Small intestine (tissue), 7 donors: ENCODE results near the gene CACNA2D1. TPM values are rescaled to one million over a fixed set of nuclear protein-coding genes. Genes with fewer than 3 reads are reported as not detected.
"Not testable (repeated sequence)": the region's sequence is repeated elsewhere in the genome, so short reads cannot be mapped to it uniquely, and the experiment has no call there.

ENCODE experiments used
- DNase-seq, 2 donors: peaks; one replicate each; pipeline versions ENCODE4 v3.0.0 to v3.0.0-alpha.2; 2013
- FAIRE-seq: peaks from 2 replicates; lab custom pipeline; 2012; peaks lifted over from hg19 to GRCh38; lab: Jason Lieb, UNC
- H3K27ac ChIP-seq, 3 donors: one replicate each; pipeline ENCODE4 v1.5.1; 2013; ENCODE audit warnings: low read length in 2 of 3, mild to moderate bottlenecking in 2 of 3, control low read depth in 1 of 3, inconsistent platforms in 1 of 3, low read depth in 1 of 3, moderate library complexity in 1 of 3
- H3K27me3 ChIP-seq, 3 donors: one replicate each; pipeline ENCODE4 v1.6.1; 2013; ENCODE audit warnings: low read length in 3 of 3, inconsistent platforms in 1 of 3; ENCODE audit not compliant: control insufficient read depth in 3 of 3, insufficient read depth in 3 of 3
- H3K36me3 ChIP-seq, 3 donors: one replicate each; pipeline ENCODE4 v1.6.1; 2013; ENCODE audit warnings: low read length in 3 of 3, inconsistent platforms in 1 of 3, low read depth in 1 of 3, mild to moderate bottlenecking in 1 of 3, moderate library complexity in 1 of 3; ENCODE audit not compliant: control insufficient read depth in 3 of 3, insufficient read depth in 2 of 3
- H3K4me1 ChIP-seq, 3 donors: one replicate each; pipeline ENCODE4 v1.6.1; 2013; ENCODE audit warnings: low read length in 2 of 3, inconsistent platforms in 1 of 3, low read depth in 1 of 3, mild to moderate bottlenecking in 1 of 3, moderate library complexity in 1 of 3; ENCODE audit not compliant: control insufficient read depth in 3 of 3, insufficient read depth in 2 of 3
- H3K4me3 ChIP-seq, 3 donors: one replicate each; pipeline ENCODE4 v1.5.1; 2013; ENCODE audit warnings: low read length in 3 of 3, control low read depth in 1 of 3, inconsistent platforms in 1 of 3, low read depth in 1 of 3, mild to moderate bottlenecking in 1 of 3, moderate library complexity in 1 of 3
- H3K9me3 ChIP-seq, 2 donors: one replicate each; pipeline ENCODE4 v1.6.1; 2013; ENCODE audit warnings: low read depth in 1 of 2, low read length in 1 of 2; ENCODE audit not compliant: control insufficient read depth in 2 of 2, insufficient read depth in 1 of 2
- WGBS, 3 donors: extraction: QIAGEN DNeasy Blood & Tissue Kit; methylation state at CpG; one replicate each; pipeline ENCODE4 v1.1.7; 2013; 5-methylcytosine and 5-hydroxymethylcytosine counted together
- polyA plus RNA-seq, 4 donors: library from polyadenylated mRNA; stranded (reverse) in 3 of 4; unstranded in 1 of 4; fragments of 200-250 nt in 3 of 4; fragments of 120-200 nt in 1 of 4; gene quantifications; one replicate each; pipeline versions ENCODE4 v1.2.1 to v1.2.3, GENCODE V29; 2013
- donor health status: healthy with polysubstance abuse.
- donor health status: control.
- donor health status: control.
- donor health status: Bipolar disorder and iron deficiency.
- donor health status: healthy.

CACNA2D1 gene
- polyA plus RNA-seq, 4 donors: 1.3 to 4.8 (median 2.7) TPM

- no peak for FAIRE-seq
These were observed 290.7 kb downstream of the CACNA2D1 start for GRCh38 chr7:82152858-82153257.

GRCh38 chr7:82146491-82146890 is 297.1 kb downstream of the CACNA2D1 start:
- WGBS, 3 donors: 91 to 96% (median 93%) methylated on average over 4 of the region's 4 CpGs
- no peak for FAIRE-seq
- no peaks in the 10 kb centered on the region for H3K27me3 ChIP-seq

More at GRCh38 chr7:82152858-82153257, 290.7 kb downstream of the CACNA2D1 start:
- Histone ChIP-seq H3K36me3 (no peaks in the 10 kb centered on the region), H3K4me1 (no peaks in the 10 kb centered on the region), H3K27ac (no peak overlapping the region), H3K9me3 (no peaks in the 10 kb centered on the region), H3K27me3 (no peaks in the 10 kb centered on the region), H3K4me3 (no peak overlapping the region)
- WGBS, 3 donors: 85 to 93% (median 91%) methylated on average over 1 of the region's 1 CpG
- no peak for DNase-seq

DNA sequence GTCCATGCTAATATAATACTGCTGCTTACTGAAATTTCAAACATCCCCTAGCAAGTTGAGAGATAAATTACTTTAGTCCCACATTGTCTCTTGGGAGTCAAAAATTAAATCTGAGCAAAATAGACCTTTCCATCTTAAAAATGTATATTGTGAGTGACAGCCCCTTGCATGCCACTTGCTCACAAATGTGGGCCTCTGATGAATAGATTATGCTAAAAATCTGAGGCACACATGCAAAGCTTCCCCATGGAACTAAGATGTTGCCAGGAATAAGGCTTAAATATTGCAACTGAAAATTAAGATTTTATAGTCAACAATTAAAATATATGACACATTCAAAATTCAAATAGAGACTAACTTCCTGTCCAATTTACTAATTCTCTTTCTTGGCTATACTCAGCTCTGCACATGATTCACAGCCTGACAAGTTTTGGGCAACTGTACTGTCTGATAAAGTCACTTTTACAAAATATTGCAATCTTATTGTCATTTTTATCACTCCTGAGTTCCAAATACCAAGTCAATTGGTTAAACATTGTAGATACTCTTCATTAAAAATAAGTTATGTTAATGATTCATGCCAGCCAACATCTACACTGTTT is 301.2 kb downstream of the CACNA2D1 start:
- Histone ChIP-seq H3K4me3 (no peak overlapping the region), H3K36me3 (no peaks in the 10 kb centered on the region), H3K9me3 (no peaks in the 10 kb centered on the region), H3K27ac (no peak overlapping the region), H3K4me1 (no peaks in the 10 kb centered on the region), H3K27me3 (no peaks in the 10 kb centered on the region)
- FAIRE-seq (no peak), DNase-seq (no peak)

More at GRCh38 chr7:82146491-82146890, 297.1 kb downstream of the CACNA2D1 start:
- Histone ChIP-seq H3K36me3 (no peaks in the 10 kb centered on the region), H3K9me3 (no peaks in the 10 kb centered on the region), H3K27ac (no peak overlapping the region), H3K4me1 (no peaks in the 10 kb centered on the region), H3K4me3 (no peak overlapping the region)
- no peak for DNase-seq

- FAIRE-seq (no peak), DNase-seq (no peak)
- H3K4me3 ChIP-seq: no peak overlapping the region
- no peaks in the 10 kb centered on the region for H3K27me3 ChIP-seq
- WGBS, 3 donors: 82 to 88% (median 86%) methylated on average over 7 of the region's 7 CpGs
- no peak overlapping the region for H3K27ac ChIP-seq
- no peaks in the 10 kb centered on the region for H3K4me1 ChIP-seq
- no peaks in the 10 kb centered on the region for H3K9me3 ChIP-seq
- H3K36me3 ChIP-seq: no peaks in the 10 kb centered on the region
These were observed 302.1 kb downstream of the CACNA2D1 start for GRCh38 chr7:82141427-82141826.

GRCh38 chr7:82140608-82141007 is 303.0 kb downstream of the CACNA2D1 start:
- not testable (repeated sequence) for H3K36me3 ChIP-seq, H3K4me1 ChIP-seq, FAIRE-seq, H3K4me3 ChIP-seq, H3K27ac ChIP-seq, H3K9me3 ChIP-seq, H3K27me3 ChIP-seq, DNase-seq
- WGBS, 3 donors: 90 to 96% (median 96%) methylated on average over 14 of the region's 14 CpGs

GRCh38 chr7:82131215-82131614 is 312.4 kb downstream of the CACNA2D1 start:
- WGBS, 3 donors: 57 to 76% (median 57%) methylated on average over 2 of the region's 2 CpGs
- Histone ChIP-seq H3K4me3 (no peak overlapping the region), H3K27me3 (no peaks in the 10 kb centered on the region), H3K27ac (no peak overlapping the region), H3K9me3 (no peaks in the 10 kb centered on the region), H3K36me3 (no peaks in the 10 kb centered on the region), H3K4me1 (no peaks in the 10 kb centered on the region)
- FAIRE-seq: no peak
- DNase-seq: no peak

GRCh38 chr7:82129091-82129490 is 314.5 kb downstream of the CACNA2D1 start:
- no peaks in the 10 kb centered on the region for H3K36me3 ChIP-seq
- FAIRE-seq (no peak), DNase-seq (no peak)
- H3K4me1 ChIP-seq: no peaks in the 10 kb centered on the region
- H3K27me3 ChIP-seq: no peaks in the 10 kb centered on the region
- H3K9me3 ChIP-seq: peaks cover 0 to 6% of the 10 kb centered on the region in 2 donors
- H3K27ac ChIP-seq: no peak overlapping the region
- H3K4me3 ChIP-seq: no peak overlapping the region

GRCh38 chr7:82128546-82128945 is 315.0 kb downstream of the CACNA2D1 start:
- H3K27ac ChIP-seq: no peak overlapping the region
- H3K36me3 ChIP-seq: no peaks in the 10 kb centered on the region
- FAIRE-seq (no peak), DNase-seq (no peak)
- no peaks in the 10 kb centered on the region for H3K4me1 ChIP-seq
- 66 to 74% (median 71%) methylated on average over 3 of the region's 3 CpGs for WGBS, 3 donors
- no peaks in the 10 kb centered on the region for H3K27me3 ChIP-seq
- peaks cover 0 to 6% of the 10 kb centered on the region in 2 donors for H3K9me3 ChIP-seq
- no peak overlapping the region for H3K4me3 ChIP-seq

DNA sequence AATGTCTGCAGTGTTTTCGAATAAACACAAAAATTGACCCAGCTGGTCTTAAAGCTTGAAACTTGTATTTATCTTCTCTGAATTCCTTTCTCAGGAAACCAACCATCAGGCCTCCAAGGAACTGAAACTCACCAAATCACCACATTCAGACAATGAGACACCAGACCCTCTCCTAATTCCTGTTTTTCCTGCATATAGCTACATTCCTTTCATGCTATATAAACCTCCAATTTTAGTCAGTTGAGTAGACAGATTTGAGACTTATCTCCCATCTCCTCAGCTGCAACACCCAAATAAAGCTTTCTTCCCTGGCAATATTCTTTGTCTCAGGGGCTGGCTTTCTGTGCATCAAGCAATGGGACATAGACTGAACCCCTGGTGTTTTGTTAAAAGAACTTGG is 317.0 kb downstream of the CACNA2D1 start:
- DNase-seq (no peak), FAIRE-seq (no peak)
- WGBS, 3 donors: 65 to 88% (median 85%) methylated on average over 1 of the region's 1 CpG
- Histone ChIP-seq H3K9me3 (peaks cover 0 to 6% of the 10 kb centered on the region in 2 donors), H3K4me3 (no peak overlapping the region), H3K36me3 (no peaks in the 10 kb centered on the region), H3K4me1 (no peaks in the 10 kb centered on the region), H3K27me3 (no peaks in the 10 kb centered on the region), H3K27ac (no peak overlapping the region)
